ENCODE measurements around the gene PADI6. TPM values are rescaled to one million over a fixed set of nuclear protein-coding genes. Genes with fewer than 3 reads are reported as not detected.

The PADI6 gene
- total RNA-seq, 1 donor from 2014 or later = not detected

DNA sequence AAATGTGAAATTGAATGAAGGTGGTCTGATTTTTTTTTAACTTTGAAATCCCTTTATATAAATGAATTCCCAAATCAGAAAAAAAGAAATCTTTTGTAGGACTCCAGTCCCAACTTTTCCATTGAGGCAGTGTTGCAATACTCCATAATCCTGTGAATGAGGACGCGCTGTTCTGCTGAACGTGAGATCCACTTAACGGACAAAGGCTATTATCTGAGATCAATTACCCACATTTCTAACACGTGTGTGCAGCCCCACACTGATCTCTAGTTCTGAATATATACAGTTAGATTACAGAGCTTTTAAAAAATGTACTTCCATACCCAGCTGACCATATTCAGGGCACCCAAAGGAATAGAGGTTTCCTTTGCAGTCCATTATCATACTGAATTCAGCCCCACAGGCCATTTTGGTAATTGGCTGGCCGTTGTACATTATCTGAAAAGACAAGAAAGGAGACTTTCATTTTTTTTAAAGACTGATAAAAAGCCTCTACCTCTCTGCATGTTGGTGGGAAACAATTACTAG is 48.5 kb downstream of the PADI6 start:
- Mint-ChIP-seq H3K4me3 (ENCODE audit: unreplicated experiment) (no peak overlapping the region), H3K9me3 (ENCODE audit: unreplicated experiment) (no peaks in the 10 kb centered on the region), H3K4me1 (ENCODE audit: unreplicated experiment) (peaks cover 4% of the 10 kb centered on the region), H3K36me3 (ENCODE audit: unreplicated experiment) (peaks cover 58% of the 10 kb centered on the region), H3K27me3 (ENCODE audit: unreplicated experiment) (no peaks in the 10 kb centered on the region), H3K27ac (ENCODE audit: unreplicated experiment) (no peak overlapping the region)
- TF ChIP-seq, protein P1, sequence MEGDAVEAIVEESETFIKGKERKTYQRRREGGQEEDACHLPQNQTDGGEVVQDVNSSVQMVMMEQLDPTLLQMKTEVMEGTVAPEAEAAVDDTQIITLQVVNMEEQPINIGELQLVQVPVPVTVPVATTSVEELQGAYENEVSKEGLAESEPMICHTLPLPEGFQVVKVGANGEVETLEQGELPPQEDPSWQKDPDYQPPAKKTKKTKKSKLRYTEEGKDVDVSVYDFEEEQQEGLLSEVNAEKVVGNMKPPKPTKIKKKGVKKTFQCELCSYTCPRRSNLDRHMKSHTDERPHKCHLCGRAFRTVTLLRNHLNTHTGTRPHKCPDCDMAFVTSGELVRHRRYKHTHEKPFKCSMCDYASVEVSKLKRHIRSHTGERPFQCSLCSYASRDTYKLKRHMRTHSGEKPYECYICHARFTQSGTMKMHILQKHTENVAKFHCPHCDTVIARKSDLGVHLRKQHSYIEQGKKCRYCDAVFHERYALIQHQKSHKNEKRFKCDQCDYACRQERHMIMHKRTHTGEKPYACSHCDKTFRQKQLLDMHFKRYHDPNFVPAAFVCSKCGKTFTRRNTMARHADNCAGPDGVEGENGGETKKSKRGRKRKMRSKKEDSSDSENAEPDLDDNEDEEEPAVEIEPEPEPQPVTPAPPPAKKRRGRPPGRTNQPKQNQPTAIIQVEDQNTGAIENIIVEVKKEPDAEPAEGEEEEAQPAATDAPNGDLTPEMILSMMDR (IDR thresholded peaks at IDR 0.05) = no peak
- no peak for DNase-seq (ENCODE audit: extremely low spot score, unreplicated experiment)

DNA sequence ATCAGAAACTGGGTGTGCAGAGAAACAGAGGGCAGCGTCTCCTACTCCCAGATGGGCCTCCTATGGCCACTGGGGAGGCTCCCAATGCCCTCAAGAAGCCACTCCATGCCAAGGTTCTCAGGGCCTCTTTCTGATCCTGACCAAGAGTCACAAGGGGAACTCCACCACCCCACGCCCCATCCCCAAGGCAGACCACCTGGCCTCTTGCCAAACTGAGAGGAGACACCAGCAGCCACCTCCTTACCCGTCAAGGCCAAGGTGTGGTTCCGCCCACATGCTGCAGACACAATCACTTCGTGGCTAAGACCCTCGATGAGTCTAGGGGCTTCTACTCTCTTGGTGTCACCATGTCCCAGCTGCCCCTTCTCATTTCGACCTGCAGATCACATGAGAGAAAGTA is 50.5 kb downstream of the PADI6 start:
- no peaks in the 10 kb centered on the region for H3K9me3 Mint-ChIP-seq (ENCODE audit: unreplicated experiment)
- TF ChIP-seq, protein P1 (IDR thresholded peaks at IDR 0.05) = no peak
- peaks cover 56% of the 10 kb centered on the region for H3K36me3 Mint-ChIP-seq (ENCODE audit: unreplicated experiment)
- peaks cover 4% of the 10 kb centered on the region for H3K4me1 Mint-ChIP-seq (ENCODE audit: unreplicated experiment)
- H3K27ac Mint-ChIP-seq (ENCODE audit: unreplicated experiment) = peak overlapping the region; percentile 34
- no peaks in the 10 kb centered on the region for H3K27me3 Mint-ChIP-seq (ENCODE audit: unreplicated experiment)
- H3K4me3 Mint-ChIP-seq (ENCODE audit: unreplicated experiment) = no peak overlapping the region
- DNase-seq (ENCODE audit: extremely low spot score, unreplicated experiment) = no peak

DNA sequence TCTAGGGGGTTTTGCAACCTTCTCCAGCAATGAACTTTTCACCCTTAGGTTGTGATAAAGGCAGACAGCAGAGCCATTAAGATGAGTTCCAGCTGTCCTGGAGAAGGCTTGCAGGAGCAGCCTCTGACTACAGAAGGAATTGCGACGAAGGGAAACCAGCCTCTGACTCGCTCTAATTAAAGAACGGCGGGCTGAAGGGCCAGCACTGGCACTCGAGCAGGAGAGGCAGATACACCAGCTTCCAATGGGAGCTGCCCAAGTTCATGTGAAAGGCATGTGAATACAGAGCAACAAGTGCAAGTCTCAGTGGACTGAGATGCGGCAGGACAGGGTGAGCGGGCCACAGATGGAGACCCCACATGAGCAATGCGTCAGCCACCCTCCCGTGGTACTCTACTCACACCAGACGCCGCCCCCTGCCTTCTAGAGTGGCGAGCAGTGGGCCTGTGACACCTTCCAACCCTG is 51.8 kb downstream of the PADI6 start:
- Mint-ChIP-seq H3K4me1 (ENCODE audit: unreplicated experiment) (peaks cover 4% of the 10 kb centered on the region), H3K9me3 (ENCODE audit: unreplicated experiment) (no peaks in the 10 kb centered on the region), H3K4me3 (ENCODE audit: unreplicated experiment) (no peak overlapping the region), H3K27ac (ENCODE audit: unreplicated experiment) (no peak overlapping the region), H3K36me3 (ENCODE audit: unreplicated experiment) (peaks cover 52% of the 10 kb centered on the region), H3K27me3 (ENCODE audit: unreplicated experiment) (no peaks in the 10 kb centered on the region)
- DNase-seq (ENCODE audit: extremely low spot score, unreplicated experiment) = no peak
- TF ChIP-seq, protein P1 (IDR thresholded peaks at IDR 0.05) = no peak

DNA sequence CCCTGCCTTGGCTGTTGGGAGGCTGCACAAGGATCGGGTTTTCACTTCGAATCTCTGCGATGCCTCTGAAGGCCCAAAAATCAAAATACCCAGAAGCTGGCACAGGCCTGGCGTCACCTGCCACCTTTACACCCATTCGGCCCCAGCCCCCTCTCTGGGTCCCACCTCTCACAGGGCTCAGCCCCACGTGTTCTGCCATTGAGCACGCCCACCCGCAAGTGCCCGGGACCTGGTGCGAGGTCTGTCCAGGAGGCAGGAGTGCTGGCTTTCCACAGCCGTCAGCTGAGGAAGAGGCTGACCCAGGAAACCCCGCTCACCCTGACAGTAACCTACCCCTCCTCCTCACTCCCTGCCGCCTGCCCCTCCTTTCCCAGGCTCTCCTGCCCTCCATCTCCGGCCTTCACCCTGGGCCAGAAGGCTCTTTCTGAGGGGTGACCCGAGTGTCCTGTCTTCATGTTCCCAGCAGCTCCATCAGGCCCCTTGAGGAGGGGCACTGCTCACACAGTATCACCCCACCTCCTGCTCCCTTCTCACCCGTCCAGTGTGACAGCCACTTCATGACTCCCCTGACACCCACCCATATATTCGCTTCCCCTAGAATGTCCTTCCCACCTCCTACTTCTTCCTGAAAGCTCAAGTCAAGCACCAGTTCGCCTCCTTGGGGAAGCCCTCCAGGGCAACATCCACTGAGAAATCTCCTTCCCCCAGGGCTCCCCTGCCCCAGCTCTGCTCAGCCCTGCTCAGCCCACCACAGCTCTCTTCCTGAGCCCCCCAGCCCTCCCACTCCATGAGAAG is 54.0 kb downstream of the PADI6 start:
- H3K27ac Mint-ChIP-seq (ENCODE audit: unreplicated experiment) = no peak overlapping the region
- no peak overlapping the region for H3K4me3 Mint-ChIP-seq (ENCODE audit: unreplicated experiment)
- H3K9me3 Mint-ChIP-seq (ENCODE audit: unreplicated experiment) = no peaks in the 10 kb centered on the region
- TF ChIP-seq, protein P1 (IDR thresholded peaks at IDR 0.05) = no peak
- DNase-seq (ENCODE audit: extremely low spot score, unreplicated experiment) = no peak
- no peaks in the 10 kb centered on the region for H3K27me3 Mint-ChIP-seq (ENCODE audit: unreplicated experiment)
- peaks cover 45% of the 10 kb centered on the region for H3K36me3 Mint-ChIP-seq (ENCODE audit: unreplicated experiment)
- H3K4me1 Mint-ChIP-seq (ENCODE audit: unreplicated experiment) = no peaks in the 10 kb centered on the region

Measured in osteocyte (in vitro differentiated cells).